ENCODE data around the gene RMRP.

RMRP gene

DNA sequence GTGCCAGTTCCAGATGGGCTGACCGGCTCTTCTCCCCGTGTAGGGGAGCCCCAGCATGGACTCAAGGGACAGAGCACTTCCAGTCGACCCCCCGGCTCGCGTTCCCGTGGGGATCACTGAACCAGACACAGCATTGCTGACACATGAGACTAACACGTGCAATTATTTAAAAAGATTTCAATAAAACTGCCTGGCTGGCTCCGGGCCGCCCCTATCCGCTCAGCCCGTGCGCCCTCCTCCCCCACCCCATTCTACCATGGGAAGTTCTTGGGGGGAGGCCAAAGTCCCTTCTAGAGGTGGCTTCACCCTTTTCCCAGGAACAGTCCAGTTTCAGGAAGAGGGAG, 48.0 kb downstream of the RMRP start:
- no peak for DNase-seq (ENCODE audit: low read depth)

DNA sequence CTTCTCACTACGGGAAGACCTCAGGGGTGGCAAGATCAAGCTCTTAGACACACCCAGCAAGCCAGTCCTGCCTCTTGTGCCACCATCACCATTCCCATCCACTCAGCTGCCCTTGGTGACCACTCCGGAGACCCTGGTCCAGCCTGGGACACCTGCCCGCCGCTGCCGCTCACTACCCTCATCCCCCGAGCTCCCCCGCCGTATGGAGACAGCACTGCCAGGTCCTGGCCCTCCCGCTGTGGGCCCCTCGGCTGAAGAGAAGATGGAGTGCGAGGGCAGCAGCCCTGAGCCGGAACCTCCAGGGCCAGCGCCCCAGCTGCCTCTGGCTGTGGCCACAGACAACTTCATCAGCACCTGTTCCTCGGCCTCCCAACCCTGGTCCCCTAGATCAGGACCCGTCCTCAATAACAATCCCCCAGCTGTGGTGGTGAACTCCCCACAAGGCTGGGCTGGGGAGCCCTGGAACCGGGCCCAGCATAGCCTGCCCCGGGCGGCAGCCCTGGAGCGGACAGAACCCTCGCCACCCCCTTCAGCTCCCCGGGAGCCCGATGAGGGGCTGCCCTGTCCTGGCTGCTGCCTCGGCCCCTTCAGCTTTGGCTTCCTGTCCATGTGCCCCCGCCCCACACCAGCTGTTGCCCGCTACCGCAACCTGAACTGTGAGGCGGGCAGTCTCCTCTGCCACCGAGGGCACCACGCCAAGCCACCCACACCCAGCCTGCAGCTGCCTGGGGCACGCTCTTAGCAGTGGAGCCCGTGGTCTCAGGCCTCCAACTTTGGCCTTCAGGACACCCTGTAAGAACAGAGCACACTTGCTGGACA, 48.6 kb downstream of the RMRP start:
- DNase-seq (ENCODE audit: low read depth) = no peak

DNA sequence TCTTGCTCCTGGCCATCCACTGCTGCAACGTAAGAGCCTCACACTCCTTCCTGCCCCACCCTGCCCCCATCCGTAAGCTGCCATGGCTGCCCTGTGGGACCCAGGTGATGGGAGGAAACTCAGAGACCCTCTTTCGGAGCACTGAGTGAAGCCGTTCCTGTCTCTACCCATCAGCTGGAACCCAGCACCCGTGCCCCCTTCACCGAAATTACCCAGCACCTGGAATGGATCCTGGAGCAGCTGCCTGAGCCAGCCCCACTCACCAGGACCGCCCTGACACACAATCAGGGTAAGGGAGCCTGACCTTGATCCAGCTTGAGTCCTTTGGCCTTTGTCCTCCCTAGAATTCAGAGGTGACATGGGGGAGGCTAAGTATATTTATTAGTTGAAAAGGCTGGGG, 49.6 kb downstream of the RMRP start:
- DNase-seq (ENCODE audit: low read depth) = no peak
